D721Med (cell line): ENCODE data around the gene POLG.
A peak's percentile ranks its signal among the peaks of the same experiment; 100 is the strongest.
"Not testable (repeated sequence)": the region's sequence is repeated elsewhere in the genome, so short reads cannot be mapped to it uniquely, and the experiment has no call there.

ENCODE experiments used
- DNase-seq: peaks from one replicate; pipeline ENCODE4 v3.0.0; 2011; ENCODE audit warnings: low spot score; ENCODE audit not compliant: insufficient read length
- FAIRE-seq: peaks from 2 replicates; lab custom pipeline; 2011; peaks lifted over from hg19 to GRCh38; lab: Jason Lieb, UNC
- TF ChIP-seq, protein P1 (sequence below): IDR thresholded peaks from 2 replicates; pipeline ENCODE4 v1.5.1; 2012; ENCODE audit warnings: mild to moderate bottlenecking, control low read depth; ENCODE audit not compliant: insufficient read depth; ENCODE audit errors: missing control alignments

POLG gene

GRCh38 chr15:89301304-89302089 lies 33.1 kb downstream of the POLG start:
- no peak for DNase-seq
- FAIRE-seq, result no peak
- TF ChIP-seq, protein P1, sequence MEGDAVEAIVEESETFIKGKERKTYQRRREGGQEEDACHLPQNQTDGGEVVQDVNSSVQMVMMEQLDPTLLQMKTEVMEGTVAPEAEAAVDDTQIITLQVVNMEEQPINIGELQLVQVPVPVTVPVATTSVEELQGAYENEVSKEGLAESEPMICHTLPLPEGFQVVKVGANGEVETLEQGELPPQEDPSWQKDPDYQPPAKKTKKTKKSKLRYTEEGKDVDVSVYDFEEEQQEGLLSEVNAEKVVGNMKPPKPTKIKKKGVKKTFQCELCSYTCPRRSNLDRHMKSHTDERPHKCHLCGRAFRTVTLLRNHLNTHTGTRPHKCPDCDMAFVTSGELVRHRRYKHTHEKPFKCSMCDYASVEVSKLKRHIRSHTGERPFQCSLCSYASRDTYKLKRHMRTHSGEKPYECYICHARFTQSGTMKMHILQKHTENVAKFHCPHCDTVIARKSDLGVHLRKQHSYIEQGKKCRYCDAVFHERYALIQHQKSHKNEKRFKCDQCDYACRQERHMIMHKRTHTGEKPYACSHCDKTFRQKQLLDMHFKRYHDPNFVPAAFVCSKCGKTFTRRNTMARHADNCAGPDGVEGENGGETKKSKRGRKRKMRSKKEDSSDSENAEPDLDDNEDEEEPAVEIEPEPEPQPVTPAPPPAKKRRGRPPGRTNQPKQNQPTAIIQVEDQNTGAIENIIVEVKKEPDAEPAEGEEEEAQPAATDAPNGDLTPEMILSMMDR, result no peak

DNA sequence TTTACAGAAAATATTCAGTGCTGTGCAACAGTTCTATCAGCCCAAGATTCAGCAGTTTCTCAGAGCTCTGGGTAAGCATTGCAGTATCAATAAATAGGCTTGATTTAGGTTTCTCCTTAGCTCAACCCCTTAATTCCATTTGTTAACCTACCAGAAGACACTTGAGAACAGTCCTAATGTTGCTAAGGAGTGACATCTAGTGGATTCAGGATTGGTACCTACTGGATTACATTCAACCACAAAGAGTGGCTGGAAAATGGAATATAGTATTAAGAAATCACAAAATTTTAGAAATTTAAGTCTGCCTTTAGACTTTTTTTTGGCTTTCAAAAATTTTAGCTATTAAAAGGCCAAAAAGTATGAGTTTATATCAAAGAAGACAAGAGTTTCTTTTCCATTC lies 34.7 kb downstream of the POLG start:
- TF ChIP-seq, protein P1, result peak; percentile 22
- no peak for FAIRE-seq
- no peak for DNase-seq

GRCh38 chr15:89293012-89293411 lies 41.6 kb downstream of the POLG start:
- DNase-seq (no peak), FAIRE-seq (no peak)
- TF ChIP-seq, protein P1, result no peak

GRCh38 chr15:89291934-89292438 lies 42.6 kb downstream of the POLG start:
- TF ChIP-seq, protein P1, result no peak
- DNase-seq (no peak), FAIRE-seq (no peak)

DNA sequence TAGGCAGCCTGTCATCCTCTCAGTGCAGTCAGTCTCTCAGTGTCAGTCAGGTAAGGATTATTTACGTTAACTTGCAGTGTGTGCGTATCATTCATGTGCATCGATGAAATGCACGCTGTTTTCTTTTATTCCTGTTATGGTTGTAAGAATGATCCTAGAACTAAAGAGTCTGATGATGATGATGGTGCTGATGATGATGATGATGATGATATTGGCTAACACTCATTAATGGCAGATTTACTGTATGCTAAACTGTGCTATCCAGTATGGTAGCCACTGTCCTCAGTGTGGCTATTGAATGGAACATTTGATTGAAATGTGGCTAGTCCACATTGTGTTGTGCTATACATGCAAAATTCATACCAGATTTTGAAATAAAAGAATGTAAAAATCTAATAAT lies 51.4 kb downstream of the POLG start:
- FAIRE-seq (no peak), DNase-seq (no peak)
- TF ChIP-seq, protein P1, result no peak

DNA sequence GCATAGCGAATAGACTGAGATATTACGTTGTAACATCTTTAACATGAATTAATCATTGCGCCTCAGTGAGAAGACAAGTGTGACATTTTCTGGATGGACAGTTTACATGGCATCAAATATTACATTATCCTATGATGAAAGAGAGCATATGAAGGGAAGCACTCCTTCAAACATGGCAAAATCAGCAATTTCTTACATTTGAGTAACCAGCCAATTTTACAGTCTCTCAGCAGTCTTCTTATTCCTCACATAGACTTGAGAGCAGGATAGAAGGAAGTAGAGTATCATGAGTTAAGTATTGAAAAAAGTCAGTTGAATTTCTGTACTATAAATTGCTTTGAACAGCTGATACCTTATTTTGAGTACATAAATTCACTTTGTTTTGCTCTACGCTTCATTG lies 52.0 kb downstream of the POLG start:
- TF ChIP-seq, protein P1, result no peak
- no peak for DNase-seq
- no peak for FAIRE-seq

GRCh38 chr15:89278307-89278706 lies 56.3 kb downstream of the POLG start:
- no peak for FAIRE-seq
- DNase-seq, result no peak
- TF ChIP-seq, protein P1, result no peak

GRCh38 chr15:89277281-89277680 lies 57.3 kb downstream of the POLG start:
- DNase-seq, FAIRE-seq: not testable (repeated sequence)
